MM.1S (cell line): ENCODE measurements around the gene PSAPL1.

Experiments
- CTCF ChIP-seq: fragments of 300-600 bp; sonication (generic); IDR thresholded peaks from 2 replicates; pipeline ENCODE4 v1.5.1; 2016; ENCODE audit warnings: antibody characterized with exemption, low read length, mixed read lengths
- EZH2 ChIP-seq: fragments of 300-600 bp; sonication (generic); optimal IDR thresholded peaks from 2 replicates; pipeline ENCODE3; 2017; ENCODE audit warnings: low read depth, mild to moderate bottlenecking, antibody characterized with exemption, low read length, mixed read lengths

GRCh38 chr4:7451434-7451789 lies 16.7 kb upstream of the PSAPL1 start:
- TF ChIP-seq CTCF: no peak
- no peak for TF ChIP-seq EZH2
